GM12878 (cell line): ENCODE measurements around the gene CASP10. TPM values are rescaled to one million over a fixed set of nuclear protein-coding genes. Genes with fewer than 3 reads are reported as not detected.
A peak's percentile ranks its signal among the peaks of the same experiment; 100 is the strongest.

Experiments used
- ATAC-seq: fragments of 200-7000 bp; cut with Tn5 transposase; 3 replicates; pipeline ENCODE4 v1.9.1; 2020; ENCODE audit warnings: mild to moderate bottlenecking, moderate library complexity
- BruUV-seq: library from RNA; stranded (reverse); fragments of 400-500 nt; replicated peaks from 2 replicates; lab custom pipeline; 2021; lab: Mats Ljungman, UMichigan
- CTCF ChIA-PET: fragments of 300-600 bp; sonication (Branson Sonifier 250); formaldehyde crosslinking; extraction: SDS; loops from one replicate; lab custom pipeline; 2021; ENCODE audit warnings: inconsistent platforms; lab: Yijun Ruan, JAX
- POLR2A ChIA-PET: fragments of 350-600 bp; formaldehyde crosslinking; extraction: SDS; loops from one replicate; lab custom pipeline; 2021; ENCODE audit warnings: inconsistent platforms; lab: Charles Lee
- RAD21 ChIA-PET: fragments of 300-600 bp; sonication (Branson Sonifier 250); formaldehyde crosslinking; loops from one replicate; lab custom pipeline; 2023; ENCODE audit warnings: antibody characterized with exemption; ENCODE audit not compliant: unreplicated experiment; lab: Charles Lee
- SMC1A ChIA-PET: fragments of 300-600 bp; sonication (Branson Sonifier 250); formaldehyde crosslinking; loops from one replicate; lab custom pipeline; 2023; ENCODE audit not compliant: unreplicated experiment, uncharacterized antibody; lab: Charles Lee
- DNase-seq: peaks from one replicate; pipeline ENCODE4 v3.0.0-alpha.2; 2011; ENCODE audit warnings: low read depth, low spot score
- FAIRE-seq: peaks from 3 replicates; lab custom pipeline; 2011; peaks lifted over from hg19 to GRCh38; lab: Jason Lieb, UNC
- H2AFZ ChIP-seq: 2 replicates; pipeline ENCODE4 v1.6.0; 2011; ENCODE audit warnings: low read depth, low read length, control low read depth; ENCODE audit not compliant: control insufficient read depth
- H3K27ac ChIP-seq: 2 replicates; pipeline ENCODE4 v1.5.1; 2011; ENCODE audit warnings: control low read depth; ENCODE audit not compliant: control insufficient read depth, insufficient read depth
- H3K27me3 ChIP-seq, 2 experiments: replicated peaks in 1 of 2; 2 replicates each; pipeline versions ENCODE4 v1.6.0 to v1.6.1; 2011; ENCODE audit warnings: low read length in 1 of 2; ENCODE audit not compliant: control insufficient read depth in 2 of 2, insufficient read depth in 2 of 2
- H3K36me3 ChIP-seq, 2 experiments: 2 replicates each; pipeline ENCODE4 v1.5.1; 2011; ENCODE audit warnings: low read length in 1 of 2; ENCODE audit not compliant: control insufficient read depth in 2 of 2, insufficient read depth in 2 of 2
- H3K4me1 ChIP-seq: 2 replicates; pipeline ENCODE4 v1.6.1; 2011; ENCODE audit warnings: mild to moderate bottlenecking, low read length, moderate library complexity, mixed read lengths; ENCODE audit not compliant: control insufficient read depth, insufficient read depth
- H3K4me2 ChIP-seq: 2 replicates; pipeline ENCODE4 v1.6.0; 2011; ENCODE audit warnings: control low read depth; ENCODE audit not compliant: control insufficient read depth, insufficient read depth
- H3K4me3 ChIP-seq: fragments of 200-600 bp; sonication (generic); 2 replicates; pipeline ENCODE4 v1.5.1; 2016
- H3K79me2 ChIP-seq: 2 replicates; pipeline ENCODE4 v1.6.0; 2011; ENCODE audit warnings: low read length; ENCODE audit not compliant: control insufficient read depth, insufficient read depth
- H3K9ac ChIP-seq: 2 replicates; pipeline ENCODE4 v1.8.0; 2011; ENCODE audit warnings: low read length, control low read depth, mixed read lengths; ENCODE audit not compliant: control insufficient read depth, insufficient read depth
- H3K9me3 ChIP-seq: replicated peaks from 3 replicates; pipeline ENCODE4 v1.5.1; 2011; ENCODE audit warnings: mild to moderate bottlenecking, low read length; ENCODE audit not compliant: control insufficient read depth, insufficient read depth
- H4K20me1 ChIP-seq: 2 replicates; pipeline ENCODE4 v1.6.0; 2011; ENCODE audit not compliant: control insufficient read depth, insufficient read depth
- BCL3 ChIP-seq: IDR thresholded peaks from 2 replicates; pipeline ENCODE4 v1.6.1; 2011; ENCODE audit warnings: borderline replicate concordance, low read depth, mild to moderate bottlenecking, moderate library complexity, low read length; ENCODE audit not compliant: insufficient read depth, poor library complexity, severe bottlenecking
- BMI1 ChIP-seq: fragments of 450-650 bp; IDR thresholded peaks from 2 replicates; pipeline ENCODE4 v1.6.1; 2016; ENCODE audit warnings: mild to moderate bottlenecking, moderate library complexity, borderline replicate concordance
- E2F8 ChIP-seq: fragments of 450-650 bp; IDR thresholded peaks from 2 replicates; pipeline ENCODE4 v1.6.1; 2018; ENCODE audit warnings: mild to moderate bottlenecking, low read depth, moderate library complexity; ENCODE audit not compliant: partially characterized antibody
- EGR1 ChIP-seq, 2 experiments: IDR thresholded peaks; 1 replicate in 1 of 2; 2 replicates in 1 of 2; pipeline ENCODE4 v1.6.1; 2011 to 2012; ENCODE audit warnings: low read depth in 2 of 2, low read length in 2 of 2, borderline replicate concordance in 1 of 2, mild to moderate bottlenecking in 1 of 2, moderate library complexity in 1 of 2
- IKZF1 ChIP-seq: fragments of 450-650 bp; conservative IDR thresholded peaks from 2 replicates; pipeline ENCODE4 v1.6.1; 2017; ENCODE audit warnings: antibody characterized with exemption, mild to moderate bottlenecking
- JUNB ChIP-seq: IDR thresholded peaks from 2 replicates; pipeline ENCODE4 v1.6.1; 2016; ENCODE audit warnings: antibody characterized with exemption, mild to moderate bottlenecking
- MXI1 ChIP-seq: fragments of 150-350 bp; IDR thresholded peaks from 2 replicates; pipeline ENCODE4 v1.6.1; 2011; ENCODE audit warnings: low read depth, mild to moderate bottlenecking, inconsistent platforms, low read length, improper control_type of control experiment
- NFXL1 ChIP-seq: fragments of 450-650 bp; IDR thresholded peaks from 2 replicates; pipeline ENCODE4 v1.6.1; 2017; ENCODE audit warnings: antibody characterized with exemption, mild to moderate bottlenecking, borderline replicate concordance
- PBX3 ChIP-seq: IDR thresholded peaks from 2 replicates; pipeline ENCODE4 v1.6.1; 2011; ENCODE audit warnings: mild to moderate bottlenecking, low read depth, low read length, moderate library complexity; ENCODE audit not compliant: insufficient replicate concordance
- RAD51 ChIP-seq: fragments of 450-650 bp; IDR thresholded peaks from 2 replicates; pipeline ENCODE4 v1.6.1; 2016; ENCODE audit warnings: moderate library complexity, mild to moderate bottlenecking, inconsistent platforms
- SPI1 ChIP-seq: IDR thresholded peaks from 2 replicates; pipeline ENCODE4 v1.6.1; 2011; ENCODE audit warnings: low read depth, mild to moderate bottlenecking, low read length, moderate library complexity, borderline replicate concordance; ENCODE audit not compliant: insufficient read depth
- SRF ChIP-seq, 2 experiments: IDR thresholded peaks; 2 replicates each; pipeline ENCODE4 v1.6.1; 2011; ENCODE audit warnings: low read depth in 2 of 2, low read length in 2 of 2, mild to moderate bottlenecking in 1 of 2, moderate library complexity in 1 of 2
- STAT1 ChIP-seq: fragments of 450-650 bp; conservative IDR thresholded peaks from 2 replicates; pipeline ENCODE4 v1.6.1; 2014; ENCODE audit warnings: antibody characterized with exemption, mild to moderate bottlenecking
- ZNF207 ChIP-seq: fragments of 450-650 bp; IDR thresholded peaks from 2 replicates; pipeline ENCODE4 v1.6.1; 2014; ENCODE audit warnings: antibody characterized with exemption, mild to moderate bottlenecking, borderline replicate concordance
- ZNF622 ChIP-seq: fragments of 450-650 bp; IDR thresholded peaks from 2 replicates; pipeline ENCODE4 v1.6.1; 2017; ENCODE audit warnings: mild to moderate bottlenecking, inconsistent platforms
- WGBS: methylation state at CpG from one replicate; pipeline ENCODE4 v1.1.6; 2016; ENCODE audit warnings: low lambda C conversion rate; ENCODE audit not compliant: insufficient replicate concordance, insufficient coverage; ENCODE audit errors: missing lambda C conversion rate; 5-methylcytosine and 5-hydroxymethylcytosine counted together
- in situ Hi-C: fragments of 300-500 bp; cut with MboI; formaldehyde crosslinking; loops from 9 replicates; pipeline ENCODE4 v1.14.3; 2018; ENCODE audit warnings: mixed read lengths
- intact Hi-C: fragments of 100-400 bp; cut with micrococcal nuclease; formaldehyde crosslinking; loops from one replicate; pipeline ENCODE4 v1.14.2; 2022; ENCODE audit not compliant: unreplicated experiment
- polyA plus RNA-seq, 11 experiments: library from polyadenylated mRNA; depleted of rRNA in 4 of 11; unstranded in 6 of 11; stranded (reverse) in 5 of 11; fragments of >200 nt; fragmentation: Nextera tagmentation in 4 of 11; fragmentation: Illumina TruSeq in 1 of 11; extraction: Ambion mirVana in 4 of 11; extraction: Trizol in 1 of 11; gene quantifications; 1 replicate in 1 of 11; 2 replicates in 10 of 11; pipeline versions ENCODE4 v1.2.1 to v1.2.3, GENCODE V29; 2011 to 2016; ENCODE audit warnings: inconsistent platforms in 2 of 11, missing spikeins in 2 of 11, low read depth in 1 of 11
- total RNA-seq, 4 experiments: library from RNA; depleted of rRNA in 3 of 4; stranded (reverse); fragments of >200 nt in 3 of 4; fragmentation: Illumina TruSeq in 1 of 4; extraction: Trizol in 1 of 4; gene quantifications; 2 replicates each; pipeline versions ENCODE4 v1.2.1 to v1.2.3, GENCODE V29; 2013 to 2021
- TF ChIP-seq, protein P1 (sequence below): fragments of 450-650 bp; IDR thresholded peaks from 2 replicates; pipeline ENCODE4 v1.6.1; 2016; ENCODE audit warnings: mild to moderate bottlenecking

The CASP10 gene
- total and polyA plus RNA-seq, 10 of the 15 experiments (the other 5 are each of a cell fraction or from before 2014, with no cell fraction given), result 7.2 to 14.1 (median 10.8) TPM

- TF ChIP-seq PBX3 (peak; percentile 3), JUNB (peak; percentile 25), MXI1 (0 out of 2 replicates have a peak, but pooled peaks have one; percentile 28), NFXL1 (no peak), SRF (IDR thresholded peaks at IDR 0.05; ENCODE audit: low read depth in 2 of 2, low read length in 2 of 2) (no peak)
- TF ChIP-seq, protein P1, sequence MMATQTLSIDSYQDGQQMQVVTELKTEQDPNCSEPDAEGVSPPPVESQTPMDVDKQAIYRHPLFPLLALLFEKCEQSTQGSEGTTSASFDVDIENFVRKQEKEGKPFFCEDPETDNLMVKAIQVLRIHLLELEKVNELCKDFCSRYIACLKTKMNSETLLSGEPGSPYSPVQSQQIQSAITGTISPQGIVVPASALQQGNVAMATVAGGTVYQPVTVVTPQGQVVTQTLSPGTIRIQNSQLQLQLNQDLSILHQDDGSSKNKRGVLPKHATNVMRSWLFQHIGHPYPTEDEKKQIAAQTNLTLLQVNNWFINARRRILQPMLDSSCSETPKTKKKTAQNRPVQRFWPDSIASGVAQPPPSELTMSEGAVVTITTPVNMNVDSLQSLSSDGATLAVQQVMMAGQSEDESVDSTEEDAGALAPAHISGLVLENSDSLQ, result peak; percentile 57; the same call in 1 of the 2 replicates
- TF ChIP-seq, all 136 proteins: peak for 13
Measured at GRCh38 chr2:201135386-201135785, 47.6 kb upstream of the CASP10 start (continued).

GRCh38 chr2:201136889-201137321 is 46.0 kb upstream of the CASP10 start:
- ChIA-PET CTCF (interaction anchor here (1.7 kb wide), 1 partner anchor 9 kb away, joined by 5 read pairs; no protein-coding TSS in a partner anchor), POLR2A (interaction anchor here (1.1 to 2.6 kb wide), 2 partner anchors 14 to 21 kb away, joined by 3 to 9 read pairs; partner anchors contain the start of gene CFLAR), RAD21 (no interaction called here), SMC1A (interaction anchor here (0.9 to 2.4 kb wide), 3 partner anchors 11 to 21 kb away, joined by 3 to 11 read pairs (median 8); no protein-coding TSS in a partner anchor)
- peaks cover 24 to 31% of the 10 kb centered on the region in 2 experiments for H3K36me3 ChIP-seq
- BruUV-seq, result no TSS peak
- H2AFZ ChIP-seq, result no peak overlapping the region
- no peaks in the 10 kb centered on the region for H3K4me1 ChIP-seq
- in situ Hi-C loops, result no loop called here
- H4K20me1 ChIP-seq, result no peaks in the 10 kb centered on the region; the same call in 1 of the 2 replicates
- H3K9me3 ChIP-seq, result no peaks in the 10 kb centered on the region
- H3K27me3 ChIP-seq, result no peaks in the 10 kb centered on the region
- FAIRE-seq (no peak), DNase-seq (no peak), ATAC-seq (no peak)
- intact Hi-C loops, result loop anchor here (10.0 kb wide), 1 partner anchor 1182 kb away; the partner anchor contains the start of genes MAIP1 and TYW5
- peak overlapping the region; percentile 7; the same call in 1 of the 2 replicates for H3K4me2 ChIP-seq
- 84% methylated on average over 3 of the region's 3 CpGs for whole genome bisulfite sequencing
- peaks cover 63% of the 10 kb centered on the region for H3K79me2 ChIP-seq
- no peak overlapping the region for H3K27ac ChIP-seq
- H3K4me3 ChIP-seq, result no peak overlapping the region
- no peak overlapping the region for H3K9ac ChIP-seq
- no peak for TF ChIP-seq STAT1
- no peak for TF ChIP-seq IKZF1
- no peak for TF ChIP-seq ZNF207
- TF ChIP-seq RAD51, result no peak
- no peak for TF ChIP-seq BMI1
- no peak for TF ChIP-seq ZNF622
- TF ChIP-seq E2F8, result no peak
- no peak for TF ChIP-seq EGR1 (IDR thresholded peaks at IDR 0.05; ENCODE audit: borderline replicate concordance in 1 of 2, low read depth in 2 of 2, low read length in 2 of 2)
- TF ChIP-seq BCL3, result no peak
- TF ChIP-seq SPI1, result no peak
